Mesenteric fat pad (tissue), 1 donor: ENCODE data around the gene OR10A6. TPM values are rescaled to one million over a fixed set of nuclear protein-coding genes. Genes with fewer than 3 reads are reported as not detected.

Source experiments
- DNase-seq: peaks from one replicate; pipeline ENCODE4 v3.0.0-alpha.2; 2020; ENCODE audit warnings: low spot score
- total RNA-seq: library from RNA; stranded (reverse); fragmentation: NEBNext Ultra II Directional; extraction: Animal tissue kit (Norgen Biotek cat#: 25700); gene quantifications from one replicate; pipeline ENCODE4 v1.2.1, GENCODE V29; 2021
- donor health status: DM: yes; HTN: yes; CAD: no.

The OR10A6 gene
- total RNA-seq, 1 donor from 2014 or later, result not detected

GRCh38 chr11:7910286-7910788, 20.7 kb downstream of the OR10A6 start:
- no peak for DNase-seq

GRCh38 chr11:7909585-7910285, 21.3 kb downstream of the OR10A6 start:
- DNase-seq, result no peak

DNA sequence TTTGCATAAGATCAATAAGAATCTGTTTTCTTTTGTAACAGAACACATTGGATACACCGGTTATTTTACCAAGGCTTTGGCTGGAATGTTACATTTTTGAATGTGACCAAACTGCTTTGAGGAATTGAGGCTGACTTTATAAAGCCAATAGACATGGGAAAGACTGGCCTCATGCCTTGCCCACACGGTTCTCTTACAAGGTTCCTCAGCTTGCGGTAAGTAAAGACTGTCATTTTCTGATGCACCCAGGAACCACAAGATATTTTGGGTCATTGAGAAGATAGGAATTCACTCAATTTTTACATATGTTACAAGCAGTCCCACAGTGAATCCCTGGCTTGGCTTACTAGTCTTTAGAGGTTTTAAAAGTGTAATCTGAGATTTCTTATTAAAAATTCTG, 23.9 kb downstream of the OR10A6 start:
- no peak for DNase-seq

- DNase-seq, result no peak
These were observed 24.6 kb downstream of the OR10A6 start for GRCh38 chr11:7906481-7906880.

DNA sequence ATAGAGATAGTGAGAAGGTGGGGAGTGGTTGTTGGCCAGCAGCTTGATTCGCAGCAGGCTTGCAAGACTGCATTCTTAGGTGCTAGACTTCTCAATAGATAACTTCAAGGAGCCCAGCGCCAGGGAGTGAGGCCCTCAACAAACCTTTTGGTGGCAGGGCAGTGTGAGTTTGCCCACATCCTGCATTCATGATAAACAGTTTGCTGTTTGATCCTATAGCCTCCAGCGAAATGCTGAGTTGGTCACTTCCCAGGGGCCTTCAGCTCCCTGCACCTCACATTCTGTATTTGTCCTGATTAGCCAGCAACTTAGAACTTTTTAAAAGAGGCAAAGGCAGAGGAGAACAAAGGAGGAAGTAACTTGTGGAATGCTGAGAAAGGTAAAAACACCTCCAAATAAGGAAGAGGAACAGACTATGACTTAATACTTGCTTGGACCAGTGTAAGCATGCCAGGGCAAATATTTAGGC, 25.1 kb downstream of the OR10A6 start:
- DNase-seq, result no peak

DNA sequence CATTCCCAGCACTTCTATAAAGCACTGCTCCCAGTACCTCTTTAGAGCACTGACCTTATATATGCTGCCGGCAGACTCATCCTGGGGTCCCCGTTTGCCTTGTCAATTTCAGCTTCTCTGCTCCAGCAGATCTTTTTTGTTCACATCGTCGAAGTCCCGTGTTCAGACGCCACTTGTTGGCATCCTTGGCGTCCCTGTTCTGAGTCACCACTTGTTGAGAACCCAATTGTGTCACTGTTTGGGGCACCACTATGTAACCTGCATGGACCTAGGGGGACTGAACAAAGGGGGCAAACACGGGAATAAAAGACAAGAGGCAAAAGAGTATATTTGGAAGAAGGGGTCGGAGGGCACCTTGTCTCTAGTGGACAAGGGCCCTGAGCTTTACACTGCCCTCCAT, 25.5 kb downstream of the OR10A6 start:
- no peak for DNase-seq

DNA sequence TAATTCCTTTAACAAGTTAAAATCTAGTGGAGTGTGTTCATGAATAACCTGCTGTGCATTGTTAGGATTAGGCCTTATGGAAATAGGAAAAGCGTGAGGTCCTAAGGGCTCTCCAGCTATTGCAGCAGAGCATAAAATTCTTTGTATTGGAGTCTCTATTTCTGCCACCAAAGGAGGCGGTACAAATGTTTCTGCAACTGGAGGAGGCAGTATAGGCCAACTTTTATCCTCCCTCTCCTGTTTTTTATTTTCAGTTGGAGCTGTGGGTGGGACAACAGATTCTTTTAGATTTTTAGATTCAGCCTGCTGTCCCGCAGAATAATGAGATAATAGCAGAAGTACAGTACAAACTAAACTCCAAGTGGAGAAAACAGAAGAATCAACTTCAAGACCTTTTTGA, 26.2 kb downstream of the OR10A6 start:
- DNase-seq, result no peak

DNA sequence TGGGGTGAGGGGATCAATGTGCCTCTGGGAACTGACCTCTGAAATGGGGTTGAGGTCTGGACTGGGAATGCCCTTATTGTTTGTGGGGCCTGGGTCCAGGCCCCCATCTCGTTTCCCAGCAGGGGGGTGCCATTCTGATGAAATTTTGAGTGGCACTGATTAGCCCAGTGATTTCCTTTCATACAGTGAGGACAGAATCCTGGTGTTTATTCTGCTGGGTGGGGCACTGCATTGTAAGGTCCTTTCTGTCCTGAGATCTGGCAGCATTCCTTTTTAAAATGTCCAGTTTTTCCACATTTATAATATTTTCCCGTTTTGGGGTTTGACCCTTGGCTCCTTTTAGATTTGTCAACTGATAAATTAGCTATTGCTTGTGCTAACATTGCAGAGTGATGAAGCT, 27.1 kb downstream of the OR10A6 start:
- no peak for DNase-seq

DNA sequence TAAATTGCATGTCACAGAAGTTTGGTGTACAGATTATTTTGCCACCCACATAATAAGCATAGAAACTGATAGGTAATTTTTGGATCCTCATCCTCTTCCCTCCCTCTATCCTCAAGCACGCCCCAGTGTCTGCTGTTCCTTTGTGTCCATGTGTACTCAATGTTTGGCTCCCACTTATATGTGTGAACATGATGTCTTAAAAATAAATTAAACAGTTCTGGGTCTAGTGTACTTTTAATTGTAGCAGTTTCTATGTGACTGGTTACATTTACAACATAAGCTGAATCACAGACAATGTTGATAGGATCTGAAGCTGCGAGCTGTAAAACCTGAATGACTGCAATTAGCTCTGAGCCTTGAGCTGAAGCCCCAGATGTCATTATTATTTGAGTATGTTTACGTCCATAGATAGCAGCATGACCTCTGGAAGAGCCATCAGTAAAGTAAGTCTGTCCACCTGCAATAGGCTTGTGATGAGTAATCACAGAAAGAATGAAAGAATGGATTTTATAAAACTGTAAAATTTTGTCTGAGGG, 29.7 kb downstream of the OR10A6 start:
- DNase-seq, result no peak

DNA sequence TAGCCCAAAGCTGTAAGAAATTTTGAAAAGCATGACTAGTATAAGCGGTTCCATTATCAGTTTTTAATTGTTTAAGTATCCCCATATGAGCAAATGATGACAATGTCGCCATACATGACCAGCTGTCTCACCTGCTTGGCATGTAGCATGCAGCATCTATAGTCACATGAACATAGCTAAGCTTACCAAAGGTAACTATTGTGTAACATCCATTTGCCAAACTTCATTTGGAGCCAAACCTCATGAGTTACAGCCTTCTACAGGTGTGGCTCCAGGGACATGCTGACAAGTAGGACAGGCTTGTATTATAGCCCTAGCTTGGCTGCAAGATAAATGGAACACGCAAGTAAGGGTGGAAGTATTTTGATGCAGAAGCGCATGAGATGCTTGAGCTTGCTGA, 30.4 kb downstream of the OR10A6 start:
- DNase-seq, result no peak

- no peak for DNase-seq
These were observed 31.6 kb downstream of the OR10A6 start for GRCh38 chr11:7899418-7899817.

DNA sequence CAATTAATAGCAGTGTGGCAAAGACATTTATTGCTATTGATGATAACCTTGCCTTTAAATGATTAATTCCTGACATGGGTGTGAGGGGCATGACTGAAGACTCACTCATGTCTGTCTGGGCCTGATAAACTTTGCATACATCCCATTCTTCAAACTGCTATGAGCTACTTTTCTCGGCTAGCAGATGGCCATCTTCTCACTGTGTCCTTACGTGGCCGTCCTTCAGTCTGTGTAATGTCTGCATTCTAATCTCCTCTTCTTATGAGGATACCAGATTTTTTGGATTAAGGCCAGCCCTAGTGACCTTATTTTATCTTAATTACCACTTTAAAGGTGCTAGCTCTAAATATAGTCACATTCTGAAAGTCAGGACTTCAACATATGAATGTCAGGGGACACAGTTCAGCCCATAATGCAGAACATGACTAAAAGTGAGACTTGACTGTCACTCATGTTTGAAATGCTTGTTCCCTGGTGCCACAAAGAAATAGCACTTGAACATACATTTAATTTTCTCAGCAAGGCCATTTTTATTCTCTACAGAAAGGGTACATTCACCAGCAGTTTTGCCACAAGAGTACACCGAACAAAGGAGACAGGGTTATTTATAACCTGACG, 32.3 kb downstream of the OR10A6 start:
- DNase-seq, result no peak

DNA sequence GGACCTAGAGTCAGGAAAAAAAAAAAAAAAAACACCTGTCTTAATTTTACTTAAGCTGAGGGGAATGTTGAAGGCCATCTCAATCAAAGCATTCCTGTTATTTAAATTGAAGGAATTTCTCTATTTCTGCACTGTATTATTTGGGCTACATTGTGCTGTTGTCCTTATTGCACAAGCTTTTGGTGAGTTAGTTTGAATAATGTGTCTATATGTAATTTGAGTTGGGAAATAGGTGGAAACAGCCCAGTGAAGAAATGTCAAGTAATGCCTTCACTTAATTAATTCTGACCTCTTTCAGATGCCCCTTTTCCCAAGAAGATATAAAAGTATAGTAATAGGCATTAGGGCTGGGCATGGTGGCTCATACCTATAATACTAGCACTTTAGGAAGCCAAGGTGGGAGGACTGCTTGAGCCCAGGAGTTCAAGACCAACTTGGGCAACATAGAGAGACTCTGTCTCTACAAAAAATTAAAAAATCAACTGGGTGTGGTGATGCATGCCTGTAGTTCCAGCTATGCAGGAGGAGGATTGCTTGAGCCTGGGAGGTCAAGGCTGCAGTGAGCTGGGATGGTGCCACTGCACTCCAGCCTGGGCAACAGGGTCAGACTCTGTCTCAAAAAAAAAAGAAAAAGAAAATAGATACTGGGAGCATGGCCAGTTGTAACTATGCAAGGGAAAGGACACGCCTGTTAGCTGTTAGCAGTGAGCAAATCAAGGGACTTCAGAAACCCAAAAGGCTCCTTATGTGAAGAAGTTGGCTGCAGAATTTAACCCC, 34.9 kb downstream of the OR10A6 start:
- no peak for DNase-seq

- DNase-seq, result no peak
These were observed 36.8 kb downstream of the OR10A6 start for GRCh38 chr11:7894251-7894650.

DNA sequence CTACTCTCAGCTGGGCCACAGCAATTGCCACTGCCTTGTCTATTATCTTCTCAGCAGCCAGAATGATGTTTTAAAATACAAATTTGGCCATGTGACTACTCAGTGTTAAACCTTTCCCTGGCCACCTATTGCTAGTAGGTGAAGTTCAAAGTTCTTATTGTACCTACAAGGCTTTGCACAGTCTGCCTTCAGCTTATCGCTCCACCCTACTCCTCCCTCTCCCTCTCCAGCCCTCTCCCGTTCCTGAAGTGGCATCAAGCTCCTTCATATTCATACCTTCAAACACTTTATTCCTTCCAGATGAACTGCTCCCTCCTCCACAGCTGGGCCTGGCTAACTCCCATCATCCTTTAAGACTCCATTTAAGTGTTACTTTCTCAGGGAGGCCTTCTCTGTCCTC, 37.3 kb downstream of the OR10A6 start:
- DNase-seq, result no peak

DNA sequence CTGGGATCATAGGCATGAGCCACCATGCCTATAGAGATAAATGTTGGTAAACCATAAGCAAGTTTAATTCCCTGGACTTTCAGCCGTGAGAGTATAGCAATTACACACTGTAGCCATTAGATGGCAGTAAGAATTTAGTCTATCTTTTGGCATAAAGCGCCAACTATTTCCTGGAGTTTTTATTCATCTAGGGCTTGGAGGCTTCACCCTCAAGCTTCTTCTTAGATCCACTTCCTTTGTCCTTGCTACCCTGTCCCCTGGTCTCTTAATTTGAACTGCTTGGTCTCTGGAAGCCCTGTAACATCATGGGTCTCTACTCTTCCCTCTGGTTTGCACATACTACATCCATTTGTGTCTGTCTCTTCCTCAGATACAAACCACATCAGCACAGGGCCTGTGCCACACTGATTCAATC, 38.2 kb downstream of the OR10A6 start:
- DNase-seq, result no peak

DNA sequence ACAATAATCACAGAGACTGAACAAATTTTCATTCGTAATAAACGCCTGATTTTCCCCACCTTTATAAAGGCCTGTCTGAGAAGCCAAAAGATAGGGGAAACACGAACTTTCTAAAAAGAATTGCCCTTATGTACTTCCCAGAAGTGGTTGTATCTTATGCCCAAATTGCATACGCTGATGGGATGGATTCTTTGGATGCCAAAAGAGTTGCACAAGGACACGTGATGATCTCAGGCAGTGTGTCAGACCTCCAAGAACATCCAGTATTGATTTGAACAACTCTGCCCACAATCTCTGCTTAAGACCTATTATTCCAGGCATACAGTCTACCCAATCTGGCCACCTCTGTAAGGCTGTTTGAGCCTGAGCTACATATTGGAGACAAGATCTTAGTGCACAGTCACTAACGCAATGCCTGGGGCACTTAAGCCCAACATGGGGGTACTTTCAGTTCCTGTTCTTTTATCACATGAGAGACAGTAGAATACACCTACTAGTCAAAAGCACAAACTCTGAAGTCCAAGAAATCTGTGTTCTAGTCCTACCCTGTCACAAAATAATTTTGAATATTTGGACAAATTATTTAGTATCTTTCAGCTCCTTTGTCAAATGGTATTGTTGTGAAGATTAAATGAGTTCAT, 38.9 kb downstream of the OR10A6 start:
- DNase-seq, result no peak

GRCh38 chr11:7890417-7891172, 40.5 kb downstream of the OR10A6 start:
- DNase-seq, result no peak

DNA sequence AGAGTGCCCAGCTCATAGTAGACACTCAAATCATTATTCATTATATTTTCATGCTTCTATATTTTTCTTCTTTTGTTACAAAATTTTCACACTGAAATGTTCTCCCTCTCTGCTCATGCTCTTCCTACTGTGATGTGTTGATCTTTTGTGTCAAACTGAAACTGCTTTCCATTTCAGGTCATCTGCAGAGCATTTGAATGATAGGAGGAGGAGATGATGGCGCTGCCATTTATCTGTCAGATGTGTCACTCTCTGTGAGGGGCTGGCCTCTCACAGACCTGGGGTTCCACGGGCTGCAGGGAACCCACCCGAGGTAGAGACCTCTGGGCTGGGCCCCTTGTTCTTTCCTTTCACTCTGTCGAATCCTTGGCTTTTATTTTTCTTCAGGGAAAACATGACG, 41.1 kb downstream of the OR10A6 start:
- no peak for DNase-seq

DNA sequence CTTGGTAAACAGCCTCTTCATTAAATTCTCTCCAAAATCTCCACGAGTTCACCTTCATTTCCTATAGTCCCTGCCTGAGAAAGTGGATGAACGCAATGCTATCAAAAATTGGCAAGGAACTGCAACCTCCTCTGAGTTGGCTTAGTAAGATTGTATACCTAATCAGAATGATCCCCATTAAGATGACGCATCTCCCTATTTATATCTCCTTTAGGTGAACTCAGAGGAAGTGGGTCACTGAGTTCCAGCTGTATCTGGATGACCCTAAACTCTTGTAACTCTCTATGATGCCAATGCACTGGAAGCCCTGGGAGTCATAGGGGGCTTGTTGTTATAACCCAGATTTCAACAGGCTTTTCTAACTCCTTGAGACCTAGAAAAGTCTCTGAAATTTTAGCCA, 48.2 kb downstream of the OR10A6 start:
- no peak for DNase-seq
